ENCODE measurements around the gene S100A3.

Gene S100A3

DNA sequence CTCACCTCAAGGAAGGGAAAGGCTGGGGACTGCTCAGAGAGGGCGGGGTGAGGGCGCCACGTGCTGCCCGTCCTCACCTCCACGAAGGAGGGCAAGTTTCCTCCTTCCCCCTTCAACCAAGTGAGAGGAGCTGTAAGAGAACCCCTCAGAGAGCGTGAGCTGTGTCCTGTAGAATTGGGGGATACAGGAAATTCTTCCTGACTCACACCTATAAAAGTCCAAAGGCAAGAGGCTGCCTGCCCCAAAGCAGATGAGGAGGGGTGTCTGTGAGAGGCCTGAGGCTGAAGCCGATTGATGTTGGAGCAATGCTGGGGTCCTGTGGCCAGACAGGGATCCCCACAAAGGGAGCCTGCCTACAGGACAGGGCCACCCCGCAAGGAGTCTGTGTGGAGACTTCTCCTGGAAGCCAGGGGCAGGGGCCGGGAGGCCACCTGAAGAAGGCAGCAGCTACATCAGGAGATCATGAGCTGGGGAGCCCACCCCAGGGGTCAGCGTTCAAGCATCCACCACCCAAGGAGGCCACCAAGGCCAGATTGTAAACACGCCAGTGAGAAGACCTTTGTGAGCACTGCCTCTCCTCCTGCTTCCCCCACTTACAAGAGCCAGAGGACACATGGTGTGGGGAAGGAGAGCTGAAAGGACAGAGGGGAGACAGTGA, 41.0 kb downstream of the S100A3 start:
- H2BK15ac ChIP-seq (ENCODE audit: low read length) = peak overlapping the region; percentile 7
- H3K4ac ChIP-seq (ENCODE audit: low read length) = no peak overlapping the region
- no peak overlapping the region for H3K4me3 ChIP-seq (ENCODE audit: low read length in 2 of 2)
- H4K8ac ChIP-seq (ENCODE audit: low read depth, low read length) = no peak overlapping the region
- WGBS, 2 donors (ENCODE audit: extremely low coverage in 2 of 2, insufficient read length in 2 of 2, insufficient replicate concordance in 1 of 2) = no CpG with 5 or more reads among the region's 11 CpGs
- peak overlapping the region; percentile 69 for H2BK12ac ChIP-seq (ENCODE audit: low read length)
- H2AK5ac ChIP-seq (ENCODE audit: low read depth, low read length) = peak overlapping the region; percentile 6
- H3K18ac ChIP-seq (ENCODE audit: low read length) = no peak overlapping the region
- no peak overlapping the region for H2AFZ ChIP-seq (ENCODE audit: low read length)
- H3K36me3 ChIP-seq (replicated peaks in 1 of 2; ENCODE audit: control insufficient read depth in 2 of 2, insufficient read depth in 2 of 2, low read length in 2 of 2) = no peaks in the 10 kb centered on the region
- peaks cover 0 to 1% of the 10 kb centered on the region in 2 donors for H3K9me3 ChIP-seq (replicated peaks in 1 of 2; ENCODE audit: control insufficient read depth in 2 of 2, insufficient read depth in 1 of 2, low read depth in 1 of 2, low read length in 2 of 2)
- no peak overlapping the region for H4K91ac ChIP-seq (ENCODE audit: low read depth, low read length, poor library complexity)
- H2BK120ac ChIP-seq (ENCODE audit: low read depth, low read length) = no peak overlapping the region
- no peak overlapping the region for H3K4me2 ChIP-seq (ENCODE audit: insufficient read depth, low read length, poor library complexity, severe bottlenecking)
- no peak overlapping the region for H3K14ac ChIP-seq (ENCODE audit: low read length)
- H2BK5ac ChIP-seq (ENCODE audit: low read length) = no peak overlapping the region
- no peak overlapping the region for H3K27ac ChIP-seq (replicated peaks; ENCODE audit: low read length)
- DNase-seq (ENCODE audit: low spot score) = no peak
- H3K27me3 ChIP-seq (ENCODE audit: control insufficient read depth in 3 of 3, insufficient read depth in 3 of 3, low read depth in 1 of 3, low read length in 3 of 3) = peaks cover 0 to 14% (median 0%) of the 10 kb centered on the region in 3 experiments
- H3K4me1 ChIP-seq (ENCODE audit: control insufficient read depth in 2 of 2, insufficient read depth in 1 of 2, low read depth in 1 of 2, low read length in 2 of 2) = no peaks in the 10 kb centered on the region
- no peak overlapping the region for H3K23ac ChIP-seq (ENCODE audit: low read depth, low read length, poor library complexity)
- H3K79me1 ChIP-seq (ENCODE audit: low read depth, low read length) = no peaks in the 10 kb centered on the region
- H3K9ac ChIP-seq (ENCODE audit: low read depth, low read length, poor library complexity) = no peak overlapping the region

DNA sequence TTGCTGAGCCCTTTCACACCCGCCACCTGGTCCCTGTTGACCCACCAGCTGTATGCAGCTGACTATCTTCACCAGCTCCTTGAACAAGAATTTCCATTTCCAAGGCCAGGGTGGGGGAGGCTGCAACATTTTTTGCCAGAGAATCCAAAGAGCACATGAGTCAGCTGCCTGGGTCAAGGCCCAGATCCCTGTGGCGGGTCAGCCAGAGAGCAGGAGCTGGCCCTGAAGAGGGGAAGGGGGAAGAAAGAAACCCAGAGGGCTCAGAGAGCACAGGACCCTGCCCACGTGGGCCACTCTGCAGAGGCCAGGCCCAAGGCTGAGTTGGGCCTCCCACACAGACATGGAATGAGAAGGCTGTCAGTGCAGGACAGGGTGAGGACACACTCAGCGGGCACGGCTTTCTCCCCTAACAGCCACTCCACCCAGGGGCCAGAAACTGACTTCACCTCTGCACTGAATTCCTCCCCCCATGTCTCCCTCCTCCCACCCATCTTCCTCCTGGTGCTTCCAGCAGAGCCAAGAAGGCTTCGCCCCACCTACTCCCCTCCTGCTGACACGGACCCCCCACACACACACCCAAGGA, 42.1 kb downstream of the S100A3 start:
- WGBS, 2 donors (ENCODE audit: extremely low coverage in 2 of 2, insufficient read length in 2 of 2, insufficient replicate concordance in 1 of 2) = no CpG with 5 or more reads among the region's 7 CpGs
- no peak overlapping the region for H2BK12ac ChIP-seq (ENCODE audit: low read length)
- H2BK5ac ChIP-seq (ENCODE audit: low read length) = no peak overlapping the region
- no peak overlapping the region for H2AFZ ChIP-seq (ENCODE audit: low read length)
- H3K4ac ChIP-seq (ENCODE audit: low read length) = no peak overlapping the region
- H2BK15ac ChIP-seq (ENCODE audit: low read length) = no peak overlapping the region
- H3K27me3 ChIP-seq (ENCODE audit: control insufficient read depth in 3 of 3, insufficient read depth in 3 of 3, low read depth in 1 of 3, low read length in 3 of 3) = peaks cover 0 to 11% (median 0%) of the 10 kb centered on the region in 3 experiments
- H3K9me3 ChIP-seq (replicated peaks in 1 of 2; ENCODE audit: control insufficient read depth in 2 of 2, insufficient read depth in 1 of 2, low read depth in 1 of 2, low read length in 2 of 2) = peaks cover 0 to 1% of the 10 kb centered on the region in 2 donors
- no peak overlapping the region for H3K9ac ChIP-seq (ENCODE audit: low read depth, low read length, poor library complexity)
- no peaks in the 10 kb centered on the region for H3K79me1 ChIP-seq (ENCODE audit: low read depth, low read length)
- no peaks in the 10 kb centered on the region for H3K36me3 ChIP-seq (replicated peaks in 1 of 2; ENCODE audit: control insufficient read depth in 2 of 2, insufficient read depth in 2 of 2, low read length in 2 of 2)
- H3K4me3 ChIP-seq (ENCODE audit: low read length in 2 of 2) = no peak overlapping the region
- no peak overlapping the region for H3K4me2 ChIP-seq (ENCODE audit: insufficient read depth, low read length, poor library complexity, severe bottlenecking)
- H3K14ac ChIP-seq (ENCODE audit: low read length) = no peak overlapping the region
- H2BK120ac ChIP-seq (ENCODE audit: low read depth, low read length) = no peak overlapping the region
- H4K91ac ChIP-seq (ENCODE audit: low read depth, low read length, poor library complexity) = no peak overlapping the region
- DNase-seq (ENCODE audit: low spot score) = no peak
- H2AK5ac ChIP-seq (ENCODE audit: low read depth, low read length) = no peak overlapping the region
- no peaks in the 10 kb centered on the region for H3K4me1 ChIP-seq (ENCODE audit: control insufficient read depth in 2 of 2, insufficient read depth in 1 of 2, low read depth in 1 of 2, low read length in 2 of 2)
- no peak overlapping the region for H4K8ac ChIP-seq (ENCODE audit: low read depth, low read length)
- no peak overlapping the region for H3K23ac ChIP-seq (ENCODE audit: low read depth, low read length, poor library complexity)
- no peak overlapping the region for H3K27ac ChIP-seq (replicated peaks; ENCODE audit: low read length)
- no peak overlapping the region for H3K18ac ChIP-seq (ENCODE audit: low read length)

DNA sequence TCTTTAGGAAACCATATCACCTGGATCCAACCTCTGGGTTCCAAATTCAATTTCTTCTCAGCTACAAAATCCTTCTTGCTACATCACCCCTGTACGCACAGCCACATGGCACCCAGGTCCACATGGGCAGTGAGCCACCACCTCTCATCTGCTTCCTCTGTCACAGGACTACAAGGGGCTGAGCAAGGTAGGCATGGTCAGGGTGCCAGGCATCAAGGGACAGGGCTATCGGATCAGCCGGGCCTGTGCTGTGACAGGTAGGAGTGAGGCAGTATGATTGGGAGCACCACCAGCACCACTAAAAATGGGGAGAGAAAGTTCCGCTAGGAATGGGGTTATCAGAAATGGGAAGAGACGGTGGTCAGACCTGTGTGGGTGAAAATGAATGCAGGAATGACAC, 42.7 kb downstream of the S100A3 start:
- H2BK5ac ChIP-seq (ENCODE audit: low read length) = no peak overlapping the region
- H3K9ac ChIP-seq (ENCODE audit: low read depth, low read length, poor library complexity) = no peak overlapping the region
- H3K4me3 ChIP-seq (ENCODE audit: low read length in 2 of 2) = peak overlapping the region in 1 of 2 donors; percentile 44
- no peaks in the 10 kb centered on the region for H3K36me3 ChIP-seq (replicated peaks in 1 of 2; ENCODE audit: control insufficient read depth in 2 of 2, insufficient read depth in 2 of 2, low read length in 2 of 2)
- no peak overlapping the region for H2BK12ac ChIP-seq (ENCODE audit: low read length)
- no peak overlapping the region for H2AK5ac ChIP-seq (ENCODE audit: low read depth, low read length)
- H3K4me2 ChIP-seq (ENCODE audit: insufficient read depth, low read length, poor library complexity, severe bottlenecking) = no peak overlapping the region
- no CpG with 5 or more reads among the region's 5 CpGs for WGBS, 2 donors (ENCODE audit: extremely low coverage in 2 of 2, insufficient read length in 2 of 2, insufficient replicate concordance in 1 of 2)
- no peak overlapping the region for H3K27ac ChIP-seq (replicated peaks; ENCODE audit: low read length)
- no peak overlapping the region for H2BK120ac ChIP-seq (ENCODE audit: low read depth, low read length)
- no peak for DNase-seq (ENCODE audit: low spot score)
- H3K4me1 ChIP-seq (ENCODE audit: control insufficient read depth in 2 of 2, insufficient read depth in 1 of 2, low read depth in 1 of 2, low read length in 2 of 2) = no peaks in the 10 kb centered on the region
- H3K18ac ChIP-seq (ENCODE audit: low read length) = no peak overlapping the region
- H2AFZ ChIP-seq (ENCODE audit: low read length) = no peak overlapping the region
- no peak overlapping the region for H2BK15ac ChIP-seq (ENCODE audit: low read length)
- no peak overlapping the region for H4K8ac ChIP-seq (ENCODE audit: low read depth, low read length)
- no peaks in the 10 kb centered on the region for H3K79me1 ChIP-seq (ENCODE audit: low read depth, low read length)
- no peak overlapping the region for H3K23ac ChIP-seq (ENCODE audit: low read depth, low read length, poor library complexity)
- H3K14ac ChIP-seq (ENCODE audit: low read length) = no peak overlapping the region
- H3K9me3 ChIP-seq (replicated peaks in 1 of 2; ENCODE audit: control insufficient read depth in 2 of 2, insufficient read depth in 1 of 2, low read depth in 1 of 2, low read length in 2 of 2) = peaks cover 0 to 1% of the 10 kb centered on the region in 2 donors
- peaks cover 0 to 8% (median 0%) of the 10 kb centered on the region in 3 experiments for H3K27me3 ChIP-seq (ENCODE audit: control insufficient read depth in 3 of 3, insufficient read depth in 3 of 3, low read depth in 1 of 3, low read length in 3 of 3)
- no peak overlapping the region for H4K91ac ChIP-seq (ENCODE audit: low read depth, low read length, poor library complexity)
- H3K4ac ChIP-seq (ENCODE audit: low read length) = no peak overlapping the region

DNA sequence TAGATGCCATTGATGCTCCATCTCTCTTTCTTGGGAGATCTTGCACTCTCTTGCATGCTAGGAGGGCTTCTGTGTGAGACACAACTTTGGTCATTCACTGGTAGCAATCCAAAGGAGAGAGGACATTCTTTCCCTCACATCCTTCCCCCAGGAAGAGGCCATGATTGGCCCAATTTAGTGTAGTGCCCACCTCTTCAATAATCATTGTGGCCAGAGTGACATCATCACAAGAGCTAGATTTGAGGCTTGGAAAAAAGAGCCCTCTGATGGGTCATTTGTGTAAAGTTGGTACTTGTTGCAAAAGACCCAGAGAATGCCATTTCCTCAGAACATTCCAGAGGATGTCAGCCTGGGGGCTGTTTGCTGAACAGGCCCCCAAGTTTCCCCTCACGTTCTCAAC, 43.5 kb downstream of the S100A3 start:
- no peak overlapping the region for H2AK5ac ChIP-seq (ENCODE audit: low read depth, low read length)
- H2BK5ac ChIP-seq (ENCODE audit: low read length) = no peak overlapping the region
- H2BK12ac ChIP-seq (ENCODE audit: low read length) = no peak overlapping the region
- no peaks in the 10 kb centered on the region for H3K4me1 ChIP-seq (ENCODE audit: control insufficient read depth in 2 of 2, insufficient read depth in 1 of 2, low read depth in 1 of 2, low read length in 2 of 2)
- H2BK120ac ChIP-seq (ENCODE audit: low read depth, low read length) = no peak overlapping the region
- no peaks in the 10 kb centered on the region for H3K79me1 ChIP-seq (ENCODE audit: low read depth, low read length)
- H3K36me3 ChIP-seq (replicated peaks in 1 of 2; ENCODE audit: control insufficient read depth in 2 of 2, insufficient read depth in 2 of 2, low read length in 2 of 2) = no peaks in the 10 kb centered on the region
- no peak overlapping the region for H3K4ac ChIP-seq (ENCODE audit: low read length)
- H4K8ac ChIP-seq (ENCODE audit: low read depth, low read length) = no peak overlapping the region
- no peak overlapping the region for H3K27ac ChIP-seq (replicated peaks; ENCODE audit: low read length)
- no peak overlapping the region for H4K91ac ChIP-seq (ENCODE audit: low read depth, low read length, poor library complexity)
- H3K18ac ChIP-seq (ENCODE audit: low read length) = no peak overlapping the region
- H3K4me2 ChIP-seq (ENCODE audit: insufficient read depth, low read length, poor library complexity, severe bottlenecking) = no peak overlapping the region
- no peak overlapping the region for H3K23ac ChIP-seq (ENCODE audit: low read depth, low read length, poor library complexity)
- peaks cover 0 to 8% (median 0%) of the 10 kb centered on the region in 3 experiments for H3K27me3 ChIP-seq (ENCODE audit: control insufficient read depth in 3 of 3, insufficient read depth in 3 of 3, low read depth in 1 of 3, low read length in 3 of 3)
- H2AFZ ChIP-seq (ENCODE audit: low read length) = no peak overlapping the region
- no peak overlapping the region for H3K4me3 ChIP-seq (ENCODE audit: low read length in 2 of 2)
- no peak overlapping the region for H2BK15ac ChIP-seq (ENCODE audit: low read length)
- peaks cover 0 to 1% of the 10 kb centered on the region in 2 donors for H3K9me3 ChIP-seq (replicated peaks in 1 of 2; ENCODE audit: control insufficient read depth in 2 of 2, insufficient read depth in 1 of 2, low read depth in 1 of 2, low read length in 2 of 2)
- no peak overlapping the region for H3K14ac ChIP-seq (ENCODE audit: low read length)
- no CpG with 5 or more reads among the region's 1 CpG for WGBS, 2 donors (ENCODE audit: extremely low coverage in 2 of 2, insufficient read length in 2 of 2, insufficient replicate concordance in 1 of 2)
- H3K9ac ChIP-seq (ENCODE audit: low read depth, low read length, poor library complexity) = no peak overlapping the region
- no peak for DNase-seq (ENCODE audit: low spot score)

Measured in neuronal stem cell (in vitro differentiated cells).